Heart right ventricle (tissue), 16 donors: ENCODE measurements around the gene TPBGL. TPM values are rescaled to one million over a fixed set of nuclear protein-coding genes. Genes with fewer than 3 reads are reported as not detected.

Experiments used
- ATAC-seq, 8 donors: fragments of 200-7000 bp; cut with Tn5 transposase; one replicate each; pipeline ENCODE4 v1.9.1; 2020; ENCODE audit warnings: mild to moderate bottlenecking in 8 of 8, moderate library complexity in 8 of 8, moderate number of reproducible peaks in 1 of 8
- DNase-seq, 2 donors: peaks; one replicate each; pipeline ENCODE4 v3.0.0-alpha.2; 2020
- H3K27ac ChIP-seq, 10 donors: fragments of 200-600 bp; sonication (generic) in 2 of 10; one replicate each; pipeline versions ENCODE4 v1.5.0 to v1.8.0; 2020 to 2022; ENCODE audit warnings: mild to moderate bottlenecking in 3 of 10
- H3K27me3 ChIP-seq, 7 donors: fragments of 200-600 bp; one replicate each; pipeline ENCODE4 v1.8.0; 2021 to 2022; ENCODE audit warnings: mild to moderate bottlenecking in 2 of 7
- H3K36me3 ChIP-seq, 9 donors: fragments of 200-600 bp; sonication (generic) in 1 of 9; one replicate each; pipeline versions ENCODE4 v1.5.0 to v1.8.0; 2020 to 2022; ENCODE audit warnings: mild to moderate bottlenecking in 2 of 9
- H3K4me1 ChIP-seq, 9 donors: fragments of 200-600 bp; sonication (generic) in 1 of 9; one replicate each; pipeline versions ENCODE4 v1.5.0 to v1.8.0; 2020 to 2022; ENCODE audit warnings: mild to moderate bottlenecking in 4 of 9
- H3K4me3 ChIP-seq, 10 donors: fragments of 200-600 bp; sonication (generic) in 2 of 10; one replicate each; pipeline versions ENCODE4 v1.5.0 to v1.8.0; 2020 to 2022; ENCODE audit warnings: mild to moderate bottlenecking in 7 of 10, moderate library complexity in 2 of 10
- H3K9me3 ChIP-seq, 11 donors: fragments of 200-600 bp in 10 of 11; sonication (generic) in 2 of 11; one replicate each; pipeline versions ENCODE4 v1.5.0 to v1.8.0; 2013 to 2022; ENCODE audit warnings: mild to moderate bottlenecking in 2 of 11, control low read depth in 1 of 11, moderate library complexity in 1 of 11
- WGBS, 2 donors: extraction: QIAGEN DNeasy Blood & Tissue Kit; methylation state at CpG; one replicate each; pipeline ENCODE4 v1.1.7; 2013; ENCODE audit warnings: inconsistent platforms in 1 of 2; 5-methylcytosine and 5-hydroxymethylcytosine counted together
- intact Hi-C, 10 donors: fragments of 100-400 bp; cut with DNase I; formaldehyde crosslinking; loops; one replicate each; pipeline versions ENCODE4 v1.11.1 to v1.14.2; 2022
- polyA plus RNA-seq, 2 donors: library from polyadenylated mRNA; stranded (reverse); fragments of 200-250 nt; gene quantifications; one replicate each; pipeline ENCODE4 v1.2.3, GENCODE V29; 2013
- total RNA-seq, 10 donors: library from RNA; stranded (reverse); fragmentation: NEBNext Ultra II Directional in 3 of 10; extraction: Animal tissue kit (Norgen Biotek cat#: 25700) in 3 of 10; gene quantifications; one replicate each; pipeline versions ENCODE4 v1.2.1 to v1.2.4, GENCODE V29; 2021 to 2023
- TF ChIP-seq, protein P1 (sequence below), 9 donors: fragments of 200-600 bp; sonication (generic) in 2 of 9; IDR thresholded peaks; one replicate each; pipeline versions ENCODE4 v1.5.0 to v1.8.0; 2021 to 2022; ENCODE audit warnings: antibody characterized with exemption in 9 of 9, mild to moderate bottlenecking in 5 of 9, moderate library complexity in 1 of 9
- donor health status: Arrhythmogenic right ventricular cardiomyopathy.
- donor health status: ischemic (EF 13 %, LVEDD 7.1; RV severe dilation, severe dysfunction).
- donor health status: healthy with polysubstance abuse.
- donor health status: DM: no; HTN: yes; CAD: no.
- donor health status: DM: no; HTN: no; CAD: no.
- donor health status: ischemic (EF 25% LVEDD 6.9; RV normal size, moderate dysfunction).
- donor health status: ischemic (EF 25% LVEDD 5.7; RV mildly dilated, moderate dysfunction).
- donor health status: healthy.
- donor health status: DM: yes; HTN: yes; CAD: no.
- donor health status: Ischemic cardiomyopathy.
- donor health status: ischemic (EF 35%, LVEDD 5.7; RV mildly dilated, moderate dysfunction).
- donor health status: nonischemic (EF 11% LVEDD 7.7; RV severe dilation, severe dysfunction).
- donor health status: DM: yes; HTN: yes; CAD: no.
- donor health status: PGD.
- donor health status: ischemic (EF 29% LVEDD 5.4; RV normal size, mild dysfunction).
- donor health status: nonischemic (EF 23%, LVEDD 6.1; RV moderate dilation, normal function).

TPBGL gene
- total and polyA plus RNA-seq, 12 donors: 0.07 to 0.37 (median 0.16) TPM; not detected in 5

- WGBS, 2 donors: 39 to 43% methylated on average over 5 of the region's 5 CpGs
- H3K36me3 ChIP-seq: peaks cover 0 to 84% (median 0%) of the 10 kb centered on the region in 9 donors
- ATAC-seq (peak in 3 of 8 donors; percentile 3 to 21 (median 14)), DNase-seq (no peak)
- intact Hi-C loops: no loop called here
- TF ChIP-seq, protein P1, sequence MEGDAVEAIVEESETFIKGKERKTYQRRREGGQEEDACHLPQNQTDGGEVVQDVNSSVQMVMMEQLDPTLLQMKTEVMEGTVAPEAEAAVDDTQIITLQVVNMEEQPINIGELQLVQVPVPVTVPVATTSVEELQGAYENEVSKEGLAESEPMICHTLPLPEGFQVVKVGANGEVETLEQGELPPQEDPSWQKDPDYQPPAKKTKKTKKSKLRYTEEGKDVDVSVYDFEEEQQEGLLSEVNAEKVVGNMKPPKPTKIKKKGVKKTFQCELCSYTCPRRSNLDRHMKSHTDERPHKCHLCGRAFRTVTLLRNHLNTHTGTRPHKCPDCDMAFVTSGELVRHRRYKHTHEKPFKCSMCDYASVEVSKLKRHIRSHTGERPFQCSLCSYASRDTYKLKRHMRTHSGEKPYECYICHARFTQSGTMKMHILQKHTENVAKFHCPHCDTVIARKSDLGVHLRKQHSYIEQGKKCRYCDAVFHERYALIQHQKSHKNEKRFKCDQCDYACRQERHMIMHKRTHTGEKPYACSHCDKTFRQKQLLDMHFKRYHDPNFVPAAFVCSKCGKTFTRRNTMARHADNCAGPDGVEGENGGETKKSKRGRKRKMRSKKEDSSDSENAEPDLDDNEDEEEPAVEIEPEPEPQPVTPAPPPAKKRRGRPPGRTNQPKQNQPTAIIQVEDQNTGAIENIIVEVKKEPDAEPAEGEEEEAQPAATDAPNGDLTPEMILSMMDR (IDR thresholded peaks at IDR 0.05): no peak
- H3K27me3 ChIP-seq: no peaks in the 10 kb centered on the region
- H3K4me3 ChIP-seq: no peak overlapping the region
- H3K9me3 ChIP-seq: no peaks in the 10 kb centered on the region
- peak overlapping the region in 7 of 10 donors; percentile 33 to 61 (median 48) for H3K27ac ChIP-seq
- H3K4me1 ChIP-seq: peaks cover 5 to 72% (median 55%) of the 10 kb centered on the region in 9 donors
These were observed 46.4 kb upstream of the TPBGL start for GRCh38 chr11:75194147-75194546.

DNA sequence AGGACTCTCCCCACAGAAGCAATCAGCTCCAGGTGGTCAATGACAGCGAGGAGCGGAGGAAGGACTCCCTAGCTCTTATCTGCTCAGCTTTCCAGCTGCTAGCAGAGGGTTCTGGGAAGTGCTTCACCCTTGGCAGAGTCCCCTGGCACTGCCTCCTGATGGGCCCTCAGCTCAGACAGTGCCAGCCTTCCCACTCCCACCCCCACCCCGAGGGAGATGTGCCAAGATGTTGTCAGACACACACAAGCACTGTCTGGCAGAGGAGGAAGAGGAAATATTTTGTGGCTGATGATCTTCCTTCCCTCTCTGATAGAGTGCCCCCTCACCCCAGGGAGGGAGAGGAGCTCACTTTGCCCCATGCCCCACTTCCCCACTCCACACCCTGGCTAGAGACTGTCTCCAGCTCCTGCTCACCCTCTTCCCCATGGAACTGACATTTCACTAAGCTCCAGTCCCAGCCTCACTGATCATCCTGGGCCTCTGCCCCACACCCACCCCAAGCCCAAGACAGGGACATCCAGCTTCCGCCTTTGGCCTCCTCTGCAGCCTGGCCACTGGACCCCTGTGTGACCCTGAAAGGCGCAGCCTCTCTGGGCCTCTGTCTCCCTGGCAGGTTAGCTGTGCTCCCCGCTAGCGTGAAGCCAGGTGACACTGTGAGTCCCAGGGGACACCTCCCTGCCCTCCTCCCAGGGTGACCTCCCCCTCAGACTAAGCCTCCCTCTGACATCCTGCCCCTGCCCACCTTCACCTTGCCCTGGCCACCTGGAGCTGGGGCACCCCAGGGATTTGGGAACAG lies 45.2 kb upstream of the TPBGL start:
- peak overlapping the region in 6 of 10 donors; percentile 19 to 68 (median 60) for H3K27ac ChIP-seq
- no peaks in the 10 kb centered on the region for H3K27me3 ChIP-seq
- peaks cover 0 to 86% (median 0%) of the 10 kb centered on the region in 9 donors for H3K36me3 ChIP-seq
- DNase-seq (peak; percentile 80 to 89), ATAC-seq (peak; percentile 80 to 97 (median 88))
- no peaks in the 10 kb centered on the region for H3K9me3 ChIP-seq
- H3K4me3 ChIP-seq: no peak overlapping the region
- H3K4me1 ChIP-seq: peaks cover 5 to 70% (median 56%) of the 10 kb centered on the region in 9 donors
- intact Hi-C loops: no loop called here
- TF ChIP-seq, protein P1 (IDR thresholded peaks at IDR 0.05): no peak
- 71% methylated on average over 7 of the region's 7 CpGs for WGBS, 2 donors

DNA sequence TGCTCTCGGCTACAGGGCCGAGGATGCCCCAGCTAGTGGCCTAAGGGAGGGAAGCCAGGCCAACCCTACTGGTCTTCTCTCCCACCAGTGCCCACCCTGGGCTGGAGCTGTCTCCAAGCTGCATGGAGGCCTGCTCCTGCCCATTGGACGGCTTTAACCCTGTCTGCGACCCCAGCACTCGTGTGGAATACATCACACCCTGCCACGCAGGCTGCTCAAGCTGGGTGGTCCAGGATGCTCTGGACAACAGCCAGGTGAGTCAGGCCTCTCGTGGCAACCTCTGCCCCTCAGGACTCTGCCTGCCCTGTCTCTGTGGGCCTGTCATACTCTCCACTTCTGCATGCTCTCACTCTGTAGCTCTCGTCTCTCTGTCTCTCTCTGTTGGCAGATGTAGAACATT lies 44.1 kb upstream of the TPBGL start:
- intact Hi-C loops: no loop called here
- Histone ChIP-seq H3K4me3 (no peak overlapping the region), H3K36me3 (peaks cover 0 to 84% (median 0%) of the 10 kb centered on the region in 9 donors), H3K4me1 (peaks cover 4 to 59% (median 45%) of the 10 kb centered on the region in 9 donors), H3K27me3 (no peaks in the 10 kb centered on the region), H3K9me3 (no peaks in the 10 kb centered on the region), H3K27ac (peak overlapping the region in 2 of 10 donors; percentile 25 to 40)
- DNase-seq (no peak), ATAC-seq (no peak)
- 76 to 81% methylated on average over 8 of the region's 8 CpGs for WGBS, 2 donors
- TF ChIP-seq, protein P1 (IDR thresholded peaks at IDR 0.05): no peak

DNA sequence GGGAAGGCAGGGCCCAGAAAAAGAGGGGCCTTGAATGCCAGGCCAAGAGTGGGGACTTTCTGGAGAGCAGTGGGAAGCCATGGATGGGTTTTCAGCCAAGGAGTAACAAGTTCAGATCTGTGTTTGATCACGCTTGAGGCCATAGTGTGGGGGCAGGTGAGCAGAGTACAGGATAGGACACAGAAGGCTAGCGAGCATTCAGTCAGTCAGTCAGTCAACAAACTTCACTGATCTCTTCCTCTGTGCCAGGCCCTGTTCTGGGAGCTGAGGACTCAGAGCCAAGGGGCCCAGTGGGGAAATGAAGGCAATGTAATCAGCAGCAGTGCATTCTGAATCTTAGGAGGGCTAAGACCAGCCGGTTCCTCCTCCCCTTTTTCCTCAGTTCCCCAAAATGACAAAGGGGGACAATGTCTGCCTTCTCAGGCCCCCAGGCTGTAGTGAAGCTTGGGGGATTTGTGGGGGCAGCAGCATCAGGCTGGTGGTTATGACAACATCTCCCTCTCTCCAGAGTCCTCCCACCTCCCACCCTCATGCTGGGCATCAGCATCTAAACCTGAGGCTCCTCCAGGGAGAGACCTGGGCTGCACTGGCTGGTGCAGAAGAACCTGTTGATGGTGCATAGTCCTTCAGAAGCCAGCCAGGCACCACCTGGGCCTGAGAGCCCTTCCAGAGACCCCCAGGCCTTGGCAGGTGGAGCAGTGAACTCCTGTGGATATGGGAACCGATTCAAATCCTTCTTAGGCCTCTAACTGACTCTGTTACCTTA lies 42.9 kb upstream of the TPBGL start:
- Histone ChIP-seq H3K36me3 (peaks cover 0 to 88% (median 0%) of the 10 kb centered on the region in 9 donors), H3K4me1 (peaks cover 3 to 50% (median 40%) of the 10 kb centered on the region in 9 donors), H3K9me3 (no peaks in the 10 kb centered on the region), H3K27me3 (no peaks in the 10 kb centered on the region), H3K4me3 (no peak overlapping the region), H3K27ac (no peak overlapping the region)
- WGBS, 2 donors: 94% methylated on average over 4 of the region's 4 CpGs
- intact Hi-C loops: no loop called here
- DNase-seq (no peak), ATAC-seq (no peak)
- TF ChIP-seq, protein P1 (IDR thresholded peaks at IDR 0.05): no peak
